H9 (cell line): ENCODE results near the gene RAF1. TPM values are rescaled to one million over a fixed set of nuclear protein-coding genes. Genes with fewer than 3 reads are reported as not detected.

Experiments used
- DNase-seq: peaks from one replicate; pipeline ENCODE4 v3.0.0-alpha.2; 2017
- H2AFZ ChIP-seq: one replicate; pipeline ENCODE4 v1.6.1; 2013; ENCODE audit warnings: mild to moderate bottlenecking, low read length, control low read depth, moderate library complexity
- H2AK5ac ChIP-seq: 2 replicates; pipeline ENCODE4 v1.6.1; 2013; ENCODE audit warnings: low read length, control low read depth, mixed read lengths; ENCODE audit not compliant: insufficient read length
- H2BK120ac ChIP-seq: one replicate; pipeline ENCODE4 v1.6.1; 2013; ENCODE audit warnings: low read depth, mild to moderate bottlenecking, low read length, control low read depth, inconsistent platforms; ENCODE audit not compliant: poor library complexity, severe bottlenecking
- H2BK12ac ChIP-seq: 2 replicates; pipeline ENCODE4 v1.6.1; 2013; ENCODE audit warnings: low read length, control low read depth, mixed read lengths, low read depth; ENCODE audit not compliant: insufficient read length
- H2BK15ac ChIP-seq: 2 replicates; pipeline ENCODE4 v1.6.1; 2013; ENCODE audit warnings: low read depth, low read length, control low read depth
- H2BK20ac ChIP-seq: one replicate; pipeline ENCODE4 v1.6.1; 2013; ENCODE audit warnings: low read depth, mild to moderate bottlenecking, low read length, control low read depth, inconsistent platforms; ENCODE audit not compliant: poor library complexity, severe bottlenecking
- H2BK5ac ChIP-seq: 2 replicates; pipeline ENCODE4 v1.6.1; 2013; ENCODE audit warnings: low read length, control low read depth, mixed read lengths; ENCODE audit not compliant: insufficient read length
- H3K14ac ChIP-seq: 2 replicates; pipeline ENCODE4 v1.6.1; 2013; ENCODE audit warnings: low read length, control low read depth; ENCODE audit not compliant: insufficient read depth
- H3K18ac ChIP-seq: 2 replicates; pipeline ENCODE4 v1.6.1; 2013; ENCODE audit warnings: low read depth, mild to moderate bottlenecking, mixed read lengths, low read length, control low read depth; ENCODE audit not compliant: insufficient read length
- H3K23ac ChIP-seq: 2 replicates; pipeline ENCODE4 v1.6.1; 2013; ENCODE audit warnings: low read length, control low read depth, mixed read lengths, low read depth; ENCODE audit not compliant: insufficient read length
- H3K23me2 ChIP-seq: 2 replicates; pipeline ENCODE4 v1.6.1; 2013; ENCODE audit warnings: low read depth, mild to moderate bottlenecking, mixed read lengths, low read length, control low read depth; ENCODE audit not compliant: insufficient read length, poor library complexity, severe bottlenecking
- H3K27ac ChIP-seq: 2 replicates; pipeline ENCODE4 v1.5.1; 2013; ENCODE audit warnings: low read length, control low read depth, mixed read lengths, low read depth; ENCODE audit not compliant: insufficient read length
- H3K27me3 ChIP-seq: 2 replicates; pipeline ENCODE4 v1.6.1; 2013; ENCODE audit warnings: low read length, control low read depth, inconsistent platforms; ENCODE audit not compliant: insufficient read depth
- H3K4ac ChIP-seq: 2 replicates; pipeline ENCODE4 v1.6.1; 2013; ENCODE audit warnings: low read depth, mild to moderate bottlenecking, control low read depth, inconsistent platforms, low read length, moderate library complexity
- H3K4me1 ChIP-seq: 2 replicates; pipeline ENCODE4 v1.6.1; 2013; ENCODE audit warnings: low read length, control low read depth, inconsistent platforms; ENCODE audit not compliant: insufficient read depth
- H3K4me2 ChIP-seq: 2 replicates; pipeline ENCODE4 v1.6.1; 2013; ENCODE audit warnings: low read length, control low read depth, mixed read lengths; ENCODE audit not compliant: insufficient read length, insufficient read depth
- H3K56ac ChIP-seq: 2 replicates; pipeline ENCODE4 v1.6.1; 2013; ENCODE audit warnings: low read depth, mild to moderate bottlenecking, mixed read lengths, low read length, control low read depth; ENCODE audit not compliant: insufficient read length
- H3K79me1 ChIP-seq: 2 replicates; pipeline ENCODE4 v1.6.1; 2013; ENCODE audit warnings: low read depth, mild to moderate bottlenecking, moderate library complexity, low read length, control low read depth, inconsistent platforms; ENCODE audit not compliant: insufficient read depth, poor library complexity, severe bottlenecking
- H3K79me2 ChIP-seq: 2 replicates; pipeline ENCODE4 v1.6.1; 2013; ENCODE audit warnings: low read length, control low read depth, inconsistent platforms; ENCODE audit not compliant: insufficient read depth
- H3K9ac ChIP-seq: 2 replicates; pipeline ENCODE4 v1.6.1; 2013; ENCODE audit warnings: low read length, control low read depth, mixed read lengths; ENCODE audit not compliant: insufficient read length; ENCODE audit errors: extremely low read depth
- H3K9me3 ChIP-seq: one replicate; pipeline ENCODE4 v1.6.1; 2013; ENCODE audit warnings: low read depth, low read length, inconsistent platforms; ENCODE audit not compliant: control insufficient read depth
- H3T11ph ChIP-seq: one replicate; pipeline ENCODE4 v1.6.1; 2013; ENCODE audit warnings: mild to moderate bottlenecking, low read length, control low read depth, inconsistent platforms
- H4K20me1 ChIP-seq: one replicate; pipeline ENCODE4 v1.6.1; 2013; ENCODE audit not compliant: control insufficient read depth, insufficient read length, insufficient read depth
- H4K5ac ChIP-seq: 2 replicates; pipeline ENCODE4 v1.6.1; 2013; ENCODE audit warnings: low read depth, mild to moderate bottlenecking, mixed read lengths, low read length, control low read depth; ENCODE audit not compliant: insufficient read length
- H4K8ac ChIP-seq: replicated peaks from 2 replicates; pipeline ENCODE4 v1.6.1; 2013; ENCODE audit warnings: low read length, control low read depth, mixed read lengths, low read depth; ENCODE audit not compliant: insufficient read length
- H4K91ac ChIP-seq: 2 replicates; pipeline ENCODE4 v1.6.1; 2013; ENCODE audit warnings: low read depth, mild to moderate bottlenecking, moderate library complexity, mixed read lengths, low read length, control low read depth; ENCODE audit not compliant: insufficient read length
- H3K27ac Mint-ChIP-seq, 3 experiments: 2 replicates in 2 of 3; 3 replicates in 1 of 3; pipeline ENCODE4 v1.8.0; 2020 to 2021; ENCODE audit warnings: mixed read lengths in 3 of 3, mild to moderate bottlenecking in 1 of 3, moderate library complexity in 1 of 3
- H3K27me3 Mint-ChIP-seq: 2 replicates; pipeline ENCODE4 v1.8.0; 2021; ENCODE audit warnings: low read depth, mild to moderate bottlenecking, moderate library complexity, mixed read lengths
- H3K36me3 Mint-ChIP-seq, 3 experiments: 2 replicates in 2 of 3; 3 replicates in 1 of 3; pipeline ENCODE4 v1.8.0; 2020 to 2021; ENCODE audit warnings: low read depth in 3 of 3, mixed read lengths in 3 of 3; ENCODE audit not compliant: insufficient read depth in 1 of 3
- H3K4me1 Mint-ChIP-seq, 2 experiments: 2 replicates each; pipeline ENCODE4 v1.8.0; 2020; ENCODE audit warnings: mixed read lengths in 2 of 2
- H3K4me3 Mint-ChIP-seq, 2 experiments: 2 replicates in 1 of 2; 3 replicates in 1 of 2; pipeline ENCODE4 v1.8.0; 2020 to 2021; ENCODE audit warnings: mild to moderate bottlenecking in 2 of 2, mixed read lengths in 2 of 2, moderate library complexity in 1 of 2
- H3K9me3 Mint-ChIP-seq, 2 experiments: 2 replicates in 1 of 2; 3 replicates in 1 of 2; pipeline ENCODE4 v1.8.0; 2020; ENCODE audit warnings: mild to moderate bottlenecking in 2 of 2, mixed read lengths in 2 of 2, moderate library complexity in 1 of 2
- CTCF ChIP-seq: fragments of 200-600 bp; sonication (generic); conservative IDR thresholded peaks from 3 replicates; pipeline ENCODE4 v1.8.0; 2021; ENCODE audit warnings: antibody characterized with exemption, mild to moderate bottlenecking
- WGBS: extraction: QIAGEN DNeasy Blood & Tissue Kit; methylation state at CpG from one replicate; pipeline ENCODE4 v1.1.7; 2013; ENCODE audit warnings: missing lambda C conversion rate, low lambda C conversion rate, mixed read lengths; ENCODE audit not compliant: insufficient read length; ENCODE audit errors: extremely low coverage; 5-methylcytosine and 5-hydroxymethylcytosine counted together
- total RNA-seq: library from RNA; stranded (reverse); gene quantifications from 2 replicates; pipeline ENCODE4 v1.2.1, GENCODE V29; 2021

The RAF1 gene
- total RNA-seq, 1 experiment from 2014 or later, result 112 TPM

GRCh38 chr3:12679468-12679867, 15.6 kb upstream of the RAF1 start:
- H3K4me3 Mint-ChIP-seq, result no peak overlapping the region
- no CpG with 5 or more reads among the region's 6 CpGs for WGBS

More at GRCh38 chr3:12679468-12679867, 15.6 kb upstream of the RAF1 start:
- H3K27me3 ChIP-seq, result no peaks in the 10 kb centered on the region
- H2BK5ac ChIP-seq, result no peak overlapping the region
- H3K23ac ChIP-seq, result no peak overlapping the region
- H2AFZ ChIP-seq, result no peak overlapping the region
- H3K9ac ChIP-seq, result no peak overlapping the region
- TF ChIP-seq CTCF, result no peak
- no peak for DNase-seq
- H2BK15ac ChIP-seq, result no peak overlapping the region
- peaks cover 6 to 13% (median 7%) of the 10 kb centered on the region in 3 experiments; a peak in 5 of 7 replicates for H3K36me3 Mint-ChIP-seq
- H3K4ac ChIP-seq, result no peak overlapping the region
- peaks cover 3% of the 10 kb centered on the region; the same call in 1 of the 2 replicates for H3K4me1 ChIP-seq
- no peaks in the 10 kb centered on the region for H3K79me1 ChIP-seq
- no peak overlapping the region for H2AK5ac ChIP-seq
- H3K4me2 ChIP-seq, result no peak overlapping the region
- H4K8ac ChIP-seq, result no peak overlapping the region
- H3K27ac Mint-ChIP-seq, result no peak overlapping the region; a peak in 1 of 7 replicates
- no peak overlapping the region for H3K14ac ChIP-seq
- H3K9me3 ChIP-seq, result no peaks in the 10 kb centered on the region
- H2BK20ac ChIP-seq, result no peak overlapping the region
- H3K79me2 ChIP-seq, result no peaks in the 10 kb centered on the region
- H3K27ac ChIP-seq, result no peak overlapping the region
- no peaks in the 10 kb centered on the region for H3K23me2 ChIP-seq
- H3K56ac ChIP-seq, result no peak overlapping the region
- H3K4me1 Mint-ChIP-seq, result peaks cover 13 to 20% of the 10 kb centered on the region in 2 experiments
- no peak overlapping the region for H4K5ac ChIP-seq
- no peak overlapping the region for H3T11ph ChIP-seq
- peaks cover 12 to 13% of the 10 kb centered on the region in 2 experiments for H3K9me3 Mint-ChIP-seq
- no peaks in the 10 kb centered on the region for H4K20me1 ChIP-seq
- H3K27me3 Mint-ChIP-seq, result no peaks in the 10 kb centered on the region; the same call in 1 of the 2 replicates
- no peak overlapping the region for H2BK12ac ChIP-seq
- no peak overlapping the region for H3K18ac ChIP-seq
- H4K91ac ChIP-seq, result no peak overlapping the region
- H2BK120ac ChIP-seq, result no peak overlapping the region
